Progenitor cell of endocrine pancreas (in vitro differentiated cells): ENCODE data around the gene EYS. TPM values are rescaled to one million over a fixed set of nuclear protein-coding genes. Genes with fewer than 3 reads are reported as not detected.

Experiments used
- DNase-seq: peaks from one replicate; pipeline ENCODE4 v3.0.0; 2021; ENCODE audit warnings: low spot score; ENCODE audit not compliant: unreplicated experiment
- H3K27ac Mint-ChIP-seq: 2 replicates; pipeline ENCODE4 v1.8.0; 2021; ENCODE audit warnings: mild to moderate bottlenecking, moderate library complexity, mixed read lengths
- H3K27me3 Mint-ChIP-seq: 2 replicates; pipeline ENCODE4 v1.8.0; 2021; ENCODE audit warnings: mixed read lengths
- H3K36me3 Mint-ChIP-seq: 2 replicates; pipeline ENCODE4 v1.8.0; 2022; ENCODE audit warnings: mixed read lengths; ENCODE audit not compliant: insufficient read depth
- H3K4me1 Mint-ChIP-seq: 2 replicates; pipeline ENCODE4 v1.8.0; 2021; ENCODE audit warnings: low read depth, mixed read lengths
- H3K4me3 Mint-ChIP-seq: 2 replicates; pipeline ENCODE4 v1.8.0; 2021; ENCODE audit warnings: low read depth, mild to moderate bottlenecking, moderate library complexity, mixed read lengths
- H3K9me3 Mint-ChIP-seq: 2 replicates; pipeline ENCODE4 v1.8.0; 2021; ENCODE audit warnings: low read depth, mixed read lengths
- CTCF ChIP-seq: fragments of 200-600 bp; sonication (generic); IDR thresholded peaks from one replicate; pipeline ENCODE4 v1.5.0; 2021; ENCODE audit warnings: antibody characterized with exemption, mild to moderate bottlenecking; ENCODE audit not compliant: unreplicated experiment
- total RNA-seq: library from RNA; stranded (reverse); gene quantifications from 2 replicates; pipeline ENCODE4 v1.2.1, GENCODE V29; 2021

The EYS gene
- total RNA-seq, 1 donor from 2014 or later: 0.46 TPM

- no peak overlapping the region for H3K4me3 Mint-ChIP-seq
- H3K27me3 Mint-ChIP-seq: no peaks in the 10 kb centered on the region
- H3K36me3 Mint-ChIP-seq: no peaks in the 10 kb centered on the region
- no peaks in the 10 kb centered on the region for H3K9me3 Mint-ChIP-seq
- DNase-seq: no peak
- TF ChIP-seq CTCF: no peak
- H3K27ac Mint-ChIP-seq: no peak overlapping the region
- peaks cover 5% of the 10 kb centered on the region for H3K4me1 Mint-ChIP-seq
Measured at GRCh38 chr6:63945987-63946386, 1761.0 kb downstream of the EYS start.

- Mint-ChIP-seq H3K4me3 (no peak overlapping the region), H3K36me3 (no peaks in the 10 kb centered on the region), H3K9me3 (no peaks in the 10 kb centered on the region), H3K4me1 (peaks cover 5% of the 10 kb centered on the region), H3K27ac (no peak overlapping the region), H3K27me3 (no peaks in the 10 kb centered on the region)
- TF ChIP-seq CTCF: no peak
- DNase-seq: no peak
Measured at GRCh38 chr6:63943826-63944225, 1763.2 kb downstream of the EYS start.

GRCh38 chr6:63941747-63942470 lies 1765.1 kb downstream of the EYS start:
- no peaks in the 10 kb centered on the region for H3K9me3 Mint-ChIP-seq
- H3K27ac Mint-ChIP-seq: no peak overlapping the region
- H3K27me3 Mint-ChIP-seq: no peaks in the 10 kb centered on the region
- peaks cover 5% of the 10 kb centered on the region for H3K4me1 Mint-ChIP-seq
- no peaks in the 10 kb centered on the region for H3K36me3 Mint-ChIP-seq
- TF ChIP-seq CTCF: no peak
- DNase-seq: no peak
- H3K4me3 Mint-ChIP-seq: no peak overlapping the region

GRCh38 chr6:63940056-63940455 lies 1767.0 kb downstream of the EYS start:
- H3K4me1 Mint-ChIP-seq: peaks cover 6% of the 10 kb centered on the region
- H3K27ac Mint-ChIP-seq: no peak overlapping the region
- H3K27me3 Mint-ChIP-seq: no peaks in the 10 kb centered on the region
- H3K9me3 Mint-ChIP-seq: no peaks in the 10 kb centered on the region
- DNase-seq: no peak
- no peak overlapping the region for H3K4me3 Mint-ChIP-seq
- TF ChIP-seq CTCF: no peak
- H3K36me3 Mint-ChIP-seq: no peaks in the 10 kb centered on the region

- no peak overlapping the region for H3K4me3 Mint-ChIP-seq
- H3K4me1 Mint-ChIP-seq: peaks cover 6% of the 10 kb centered on the region
- no peak overlapping the region for H3K27ac Mint-ChIP-seq
- TF ChIP-seq CTCF: no peak
- DNase-seq: no peak
- no peaks in the 10 kb centered on the region for H3K9me3 Mint-ChIP-seq
- no peaks in the 10 kb centered on the region for H3K36me3 Mint-ChIP-seq
- H3K27me3 Mint-ChIP-seq: no peaks in the 10 kb centered on the region
Measured at GRCh38 chr6:63936399-63936798, 1770.6 kb downstream of the EYS start.
